Trophoblast cell (in vitro differentiated cells and primary cell): Measurements from ENCODE around the gene SPACA1.

ENCODE experiments used
- DNase-seq, 2 donors: peaks; one replicate each; pipeline ENCODE4 v3.0.0-alpha.2; 2016
- H2AFZ ChIP-seq: 2 replicates; pipeline ENCODE4 v1.6.1; 2013; ENCODE audit warnings: low read length, moderate library complexity, mild to moderate bottlenecking; ENCODE audit not compliant: insufficient read depth, poor library complexity
- H2AK5ac ChIP-seq: 2 replicates; pipeline ENCODE4 v1.6.1; 2013; ENCODE audit warnings: mild to moderate bottlenecking, low read length
- H2BK120ac ChIP-seq: 2 replicates; pipeline ENCODE4 v1.6.1; 2013; ENCODE audit warnings: low read length, mild to moderate bottlenecking, moderate library complexity; ENCODE audit not compliant: insufficient read depth, poor library complexity
- H2BK12ac ChIP-seq: 2 replicates; pipeline ENCODE4 v1.6.1; 2013; ENCODE audit warnings: mild to moderate bottlenecking, low read length, moderate library complexity
- H2BK5ac ChIP-seq: 2 replicates; pipeline ENCODE4 v1.6.1; 2013; ENCODE audit warnings: low read length, low read depth, moderate library complexity, mild to moderate bottlenecking; ENCODE audit not compliant: poor library complexity
- H3K14ac ChIP-seq: 2 replicates; pipeline ENCODE4 v1.6.1; 2013; ENCODE audit warnings: mild to moderate bottlenecking, low read length
- H3K18ac ChIP-seq: 2 replicates; pipeline ENCODE4 v1.6.1; 2013; ENCODE audit warnings: mild to moderate bottlenecking, low read length
- H3K23ac ChIP-seq: 2 replicates; pipeline ENCODE4 v1.6.1; 2013; ENCODE audit warnings: low read length
- H3K27ac ChIP-seq: 2 replicates; pipeline ENCODE4 v1.5.1; 2013; ENCODE audit warnings: low read depth, mild to moderate bottlenecking, inconsistent platforms, low read length, moderate library complexity
- H3K27me3 ChIP-seq: 2 replicates; pipeline ENCODE4 v1.6.1; 2013; ENCODE audit warnings: inconsistent platforms, mild to moderate bottlenecking, low read length, moderate library complexity; ENCODE audit not compliant: insufficient read depth
- H3K36me3 ChIP-seq, 2 experiments: 1 replicate in 1 of 2; 2 replicates in 1 of 2; pipeline ENCODE4 v1.6.1; 2013; ENCODE audit warnings: low read length in 2 of 2, mild to moderate bottlenecking in 2 of 2, moderate library complexity in 1 of 2; ENCODE audit not compliant: insufficient read depth in 2 of 2, control insufficient read depth in 1 of 2
- H3K4ac ChIP-seq: 2 replicates; pipeline ENCODE4 v1.6.1; 2013; ENCODE audit warnings: low read depth, mild to moderate bottlenecking, low read length, moderate library complexity
- H3K4me1 ChIP-seq, 2 experiments: 1 replicate in 1 of 2; 2 replicates in 1 of 2; pipeline ENCODE4 v1.6.1; 2013; ENCODE audit warnings: low read length in 2 of 2, mild to moderate bottlenecking in 2 of 2, moderate library complexity in 1 of 2; ENCODE audit not compliant: insufficient read depth in 2 of 2, control insufficient read depth in 1 of 2
- H3K4me2 ChIP-seq: 2 replicates; pipeline ENCODE4 v1.6.1; 2013; ENCODE audit warnings: inconsistent platforms, mild to moderate bottlenecking, low read length, moderate library complexity
- H3K4me3 ChIP-seq: 2 replicates; pipeline ENCODE4 v1.5.1; 2013; ENCODE audit warnings: mild to moderate bottlenecking, low read depth, low read length, inconsistent platforms
- H3K79me1 ChIP-seq: one replicate; pipeline ENCODE4 v1.6.1; 2013; ENCODE audit warnings: low read length
- H3K79me2 ChIP-seq: 2 replicates; pipeline ENCODE4 v1.6.1; 2013; ENCODE audit warnings: low read length, mild to moderate bottlenecking; ENCODE audit not compliant: control insufficient read depth, insufficient read depth, poor library complexity
- H3K9ac ChIP-seq: 2 replicates; pipeline ENCODE4 v1.6.1; 2013; ENCODE audit warnings: mild to moderate bottlenecking, low read length
- H3K9me3 ChIP-seq: 2 replicates; pipeline ENCODE4 v1.6.1; 2013; ENCODE audit warnings: low read depth, mild to moderate bottlenecking, control low read depth, inconsistent platforms, low read length; ENCODE audit not compliant: insufficient read depth
- H4K12ac ChIP-seq: 2 replicates; pipeline ENCODE4 v1.6.1; 2013; ENCODE audit warnings: low read depth, mild to moderate bottlenecking, low read length, moderate library complexity
- H4K8ac ChIP-seq: 2 replicates; pipeline ENCODE4 v1.6.1; 2013; ENCODE audit warnings: low read depth, mild to moderate bottlenecking, low read length, moderate library complexity
- H4K91ac ChIP-seq: one replicate; pipeline ENCODE4 v1.6.1; 2013; ENCODE audit warnings: low read depth, mild to moderate bottlenecking, low read length, moderate library complexity
- WGBS: extraction: QIAGEN DNeasy Blood & Tissue Kit; methylation state at CpG from one replicate; pipeline ENCODE4 v1.1.7; 2013; ENCODE audit warnings: missing lambda C conversion rate; ENCODE audit not compliant: insufficient read length, insufficient coverage; ENCODE audit errors: extremely low coverage; 5-methylcytosine and 5-hydroxymethylcytosine counted together

The SPACA1 gene

DNA sequence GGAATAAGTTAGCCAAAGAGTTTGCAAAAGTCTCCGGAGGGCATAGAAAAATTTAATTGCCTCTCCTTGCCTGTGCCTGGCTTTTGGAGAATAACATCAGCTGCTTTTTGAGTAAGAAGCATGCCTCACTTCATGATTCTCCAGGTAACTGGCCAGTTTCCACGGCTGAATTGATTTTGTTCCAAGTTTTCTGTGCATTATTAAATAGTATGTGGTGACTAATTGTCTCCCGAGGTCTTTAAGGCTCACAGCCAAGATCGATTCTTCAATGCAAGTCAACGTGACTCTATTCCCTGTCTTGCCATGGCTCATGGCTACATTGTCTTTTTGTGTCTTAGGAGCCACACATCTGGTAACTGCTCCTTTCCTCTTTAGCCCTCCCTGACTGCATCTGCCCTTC is 64.3 kb downstream of the SPACA1 start:
- H3K79me2 ChIP-seq = no peaks in the 10 kb centered on the region
- H2AK5ac ChIP-seq = no peak overlapping the region
- no peaks in the 10 kb centered on the region for H3K79me1 ChIP-seq
- H2BK12ac ChIP-seq = no peak overlapping the region
- H3K14ac ChIP-seq = no peak overlapping the region
- H4K12ac ChIP-seq = no peak overlapping the region
- no peak overlapping the region for H2AFZ ChIP-seq
- no peak overlapping the region for H4K8ac ChIP-seq
- no peak overlapping the region for H2BK120ac ChIP-seq
- no peak overlapping the region for H3K4ac ChIP-seq
- no peaks in the 10 kb centered on the region for H3K9me3 ChIP-seq
- no peaks in the 10 kb centered on the region for H3K27me3 ChIP-seq
- H4K91ac ChIP-seq = no peak overlapping the region
- no CpG with 5 or more reads among the region's 5 CpGs for WGBS
- H3K9ac ChIP-seq = no peak overlapping the region
- H3K4me3 ChIP-seq = no peak overlapping the region
- no peak for DNase-seq
- H3K18ac ChIP-seq = no peak overlapping the region
- no peak overlapping the region for H2BK5ac ChIP-seq
- H3K23ac ChIP-seq = no peak overlapping the region
- no peak overlapping the region for H3K27ac ChIP-seq
- no peaks in the 10 kb centered on the region for H3K36me3 ChIP-seq
- no peak overlapping the region for H3K4me2 ChIP-seq
- no peaks in the 10 kb centered on the region for H3K4me1 ChIP-seq

DNA sequence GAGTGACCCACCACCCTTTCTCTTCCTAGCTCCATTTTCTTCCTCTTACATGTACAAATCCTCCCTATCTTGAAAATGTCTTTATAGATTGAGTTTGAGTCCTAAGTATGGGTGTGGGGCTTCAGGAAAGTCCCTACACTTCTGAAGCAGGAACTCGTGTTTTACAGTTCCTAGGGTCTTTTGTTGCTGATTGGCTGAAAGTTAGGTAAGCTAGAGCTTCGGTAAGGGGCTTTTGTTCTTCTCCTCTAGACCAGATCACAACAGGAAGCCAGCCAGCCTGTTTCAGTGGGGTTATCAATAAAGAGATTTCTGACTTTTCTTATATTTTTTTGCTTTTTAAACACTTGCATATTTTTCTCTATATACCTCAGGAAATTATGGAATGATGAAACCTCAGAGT is 67.2 kb downstream of the SPACA1 start:
- no peaks in the 10 kb centered on the region for H3K9me3 ChIP-seq
- no peak overlapping the region for H2BK12ac ChIP-seq
- H2AFZ ChIP-seq = no peak overlapping the region
- no peak overlapping the region for H3K14ac ChIP-seq
- no peak overlapping the region for H3K4me3 ChIP-seq
- H3K23ac ChIP-seq = no peak overlapping the region
- no peak overlapping the region for H4K91ac ChIP-seq
- H3K36me3 ChIP-seq = no peaks in the 10 kb centered on the region
- H3K9ac ChIP-seq = no peak overlapping the region
- H3K4me2 ChIP-seq = no peak overlapping the region
- H3K4me1 ChIP-seq = no peaks in the 10 kb centered on the region
- no peak overlapping the region for H3K18ac ChIP-seq
- no peak overlapping the region for H2AK5ac ChIP-seq
- no peak overlapping the region for H4K12ac ChIP-seq
- no peak overlapping the region for H3K4ac ChIP-seq
- H2BK5ac ChIP-seq = no peak overlapping the region
- H3K27ac ChIP-seq = no peak overlapping the region
- no peak for DNase-seq
- H3K79me1 ChIP-seq = no peaks in the 10 kb centered on the region
- H4K8ac ChIP-seq = no peak overlapping the region
- no peak overlapping the region for H2BK120ac ChIP-seq
- no CpG with 5 or more reads among the region's 2 CpGs for WGBS
- no peaks in the 10 kb centered on the region for H3K79me2 ChIP-seq
- H3K27me3 ChIP-seq = no peaks in the 10 kb centered on the region

DNA sequence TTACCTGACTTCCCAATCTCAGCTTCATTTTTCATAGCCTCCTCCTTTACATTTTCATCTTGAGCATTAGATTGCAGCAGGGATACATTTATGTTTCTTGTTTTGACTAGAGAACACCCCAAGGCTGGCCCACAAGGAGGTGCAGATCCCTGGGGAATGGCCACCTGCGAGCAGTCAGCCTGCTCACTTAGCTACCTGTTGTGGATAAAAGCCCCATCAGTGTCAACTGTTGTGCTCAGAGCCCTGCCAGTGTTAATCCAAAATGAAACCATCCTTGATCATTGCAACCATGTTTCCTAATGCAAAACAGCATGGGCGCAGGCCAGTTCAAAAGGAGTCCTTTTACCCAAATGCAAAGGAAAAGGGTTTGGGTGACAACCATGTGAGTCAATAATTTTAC is 67.7 kb downstream of the SPACA1 start:
- H3K27me3 ChIP-seq = no peaks in the 10 kb centered on the region
- H2BK12ac ChIP-seq = no peak overlapping the region
- H2AK5ac ChIP-seq = no peak overlapping the region
- no peaks in the 10 kb centered on the region for H3K4me1 ChIP-seq
- H3K4me2 ChIP-seq = no peak overlapping the region
- H3K9ac ChIP-seq = no peak overlapping the region
- H2BK120ac ChIP-seq = no peak overlapping the region
- no peak for DNase-seq
- no peaks in the 10 kb centered on the region for H3K36me3 ChIP-seq
- H3K23ac ChIP-seq = no peak overlapping the region
- no peaks in the 10 kb centered on the region for H3K79me2 ChIP-seq
- H3K4ac ChIP-seq = no peak overlapping the region
- H3K27ac ChIP-seq = no peak overlapping the region
- H3K79me1 ChIP-seq = no peaks in the 10 kb centered on the region
- no peak overlapping the region for H3K4me3 ChIP-seq
- no peaks in the 10 kb centered on the region for H3K9me3 ChIP-seq
- no peak overlapping the region for H2AFZ ChIP-seq
- H2BK5ac ChIP-seq = no peak overlapping the region
- no peak overlapping the region for H4K91ac ChIP-seq
- H4K12ac ChIP-seq = no peak overlapping the region
- WGBS = no CpG with 5 or more reads among the region's 2 CpGs
- no peak overlapping the region for H3K14ac ChIP-seq
- H3K18ac ChIP-seq = no peak overlapping the region
- H4K8ac ChIP-seq = no peak overlapping the region

DNA sequence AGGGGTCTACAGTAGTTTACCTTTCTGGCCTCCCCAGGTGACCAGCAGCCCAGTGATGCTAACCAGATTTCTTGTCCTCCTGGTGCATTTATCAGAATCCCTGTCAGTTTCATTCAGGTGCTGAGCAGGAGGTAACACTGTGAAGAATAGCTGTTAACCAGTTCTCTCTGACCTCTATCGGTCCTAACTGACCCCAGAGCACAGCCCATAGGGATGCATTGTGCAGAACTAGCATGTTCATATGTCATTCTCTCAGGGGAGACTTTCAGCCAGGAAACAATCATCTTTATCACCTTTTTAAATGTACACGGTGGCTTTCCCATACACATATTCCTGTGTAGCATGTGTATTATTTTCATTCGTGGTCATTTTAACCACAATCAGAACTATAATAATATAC is 68.6 kb downstream of the SPACA1 start:
- WGBS = no CpG with 5 or more reads among the region's 3 CpGs

More for the DNA sequence above, 68.6 kb downstream of the SPACA1 start:
- Histone ChIP-seq H3K27ac (no peak overlapping the region), H2AFZ (no peak overlapping the region), H3K36me3 (no peaks in the 10 kb centered on the region), H3K79me1 (no peaks in the 10 kb centered on the region), H4K8ac (no peak overlapping the region), H2BK5ac (no peak overlapping the region), H3K9ac (no peak overlapping the region), H3K18ac (no peak overlapping the region), H2BK120ac (no peak overlapping the region), H3K79me2 (no peaks in the 10 kb centered on the region), H2BK12ac (no peak overlapping the region), H3K9me3 (no peaks in the 10 kb centered on the region), H3K14ac (no peak overlapping the region), H3K4me2 (no peak overlapping the region), H3K23ac (no peak overlapping the region), H2AK5ac (no peak overlapping the region), H3K4me3 (no peak overlapping the region), H3K27me3 (no peaks in the 10 kb centered on the region), H3K4ac (no peak overlapping the region), H4K12ac (no peak overlapping the region), H4K91ac (no peak overlapping the region), H3K4me1 (no peaks in the 10 kb centered on the region)
- DNase-seq = no peak
